IPS-15b (cell line): ENCODE measurements around the gene SPATA33.
A peak's percentile ranks its signal among the peaks of the same experiment; 100 is the strongest.
"Not testable (repeated sequence)": the region's sequence is repeated elsewhere in the genome, so short reads cannot be mapped to it uniquely, and the experiment has no call there.

Experiments used
- H3K27me3 ChIP-seq: one replicate; pipeline ENCODE4 v1.6.1; 2013; ENCODE audit warnings: low read length; ENCODE audit not compliant: control insufficient read depth, insufficient read depth
- H3K36me3 ChIP-seq: one replicate; pipeline ENCODE4 v1.6.1; 2013; ENCODE audit warnings: low read length; ENCODE audit not compliant: control insufficient read depth, insufficient read depth
- H3K4me1 ChIP-seq: one replicate; pipeline ENCODE4 v1.6.1; 2013; ENCODE audit warnings: mild to moderate bottlenecking, low read length; ENCODE audit not compliant: control insufficient read depth, insufficient read depth
- H3K4me3 ChIP-seq: one replicate; pipeline ENCODE4 v1.5.1; 2013; ENCODE audit warnings: low read depth, low read length
- H3K9ac ChIP-seq: one replicate; pipeline ENCODE4 v1.6.1; 2013; ENCODE audit warnings: low read depth, mild to moderate bottlenecking, low read length
- H3K9me3 ChIP-seq: one replicate; pipeline ENCODE4 v1.6.1; 2013; ENCODE audit warnings: mild to moderate bottlenecking, low read length; ENCODE audit not compliant: control insufficient read depth, insufficient read depth

SPATA33 gene

GRCh38 chr16:89698717-89699116, 41.1 kb downstream of the SPATA33 start:
- not testable (repeated sequence) for H3K4me3 ChIP-seq, H3K9ac ChIP-seq, H3K9me3 ChIP-seq, H3K4me1 ChIP-seq, H3K27me3 ChIP-seq
- peaks cover 23% of the 10 kb centered on the region for H3K36me3 ChIP-seq

DNA sequence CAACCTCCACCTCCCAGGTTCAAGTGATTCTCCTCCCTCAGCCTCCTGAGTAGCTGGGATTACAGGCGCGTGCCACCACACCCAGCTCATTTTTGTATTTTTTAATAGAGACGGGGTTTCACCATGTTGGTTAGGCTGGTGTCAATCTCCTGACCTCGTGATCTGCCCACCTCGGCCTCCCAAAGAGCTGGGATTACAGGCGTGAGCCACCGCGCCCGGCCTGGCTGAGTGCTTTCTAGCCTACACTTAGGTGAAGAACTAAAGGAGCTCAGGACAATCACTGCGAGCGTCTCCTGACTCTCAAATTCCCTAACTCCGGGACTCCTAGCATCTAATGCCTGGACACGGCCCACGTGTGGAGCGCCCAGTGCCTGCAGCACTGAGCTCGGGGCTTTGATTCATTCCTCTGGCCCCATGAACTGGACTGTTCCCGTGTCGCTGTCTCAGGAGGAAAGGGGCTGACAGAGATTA, 42.0 kb downstream of the SPATA33 start:
- not testable (repeated sequence) for H3K4me1 ChIP-seq, H3K9ac ChIP-seq, H3K9me3 ChIP-seq, H3K27me3 ChIP-seq
- peaks cover 14% of the 10 kb centered on the region for H3K36me3 ChIP-seq
- H3K4me3 ChIP-seq: peak overlapping the region; percentile 37

- peaks cover 6% of the 10 kb centered on the region for H3K27me3 ChIP-seq
- peak overlapping the region; percentile 75 for H3K4me3 ChIP-seq
- no peak overlapping the region for H3K9ac ChIP-seq
- H3K36me3 ChIP-seq: peaks cover 14% of the 10 kb centered on the region
- H3K9me3 ChIP-seq: no peaks in the 10 kb centered on the region
- H3K4me1 ChIP-seq: no peaks in the 10 kb centered on the region
These were observed 42.5 kb downstream of the SPATA33 start for GRCh38 chr16:89700100-89700648.

- H3K36me3 ChIP-seq: peaks cover 14% of the 10 kb centered on the region
- H3K9ac ChIP-seq: no peak overlapping the region
- no peaks in the 10 kb centered on the region for H3K9me3 ChIP-seq
- no peaks in the 10 kb centered on the region for H3K4me1 ChIP-seq
- peaks cover 6% of the 10 kb centered on the region for H3K27me3 ChIP-seq
- H3K4me3 ChIP-seq: peak overlapping the region; percentile 75
These were observed 43.2 kb downstream of the SPATA33 start for GRCh38 chr16:89700649-89701424.

GRCh38 chr16:89701425-89702406, 44.1 kb downstream of the SPATA33 start, which contains the start of gene SPATA2L:
SPATA2L (minus strand) TSS chr16:89701705; CDS start chr16:89701232, 473 bp downstream.
- peak within 1 kb of the TSS; percentile 75 for H3K4me3 ChIP-seq
- H3K36me3 ChIP-seq: peaks cover 10% of the 10 kb centered on the region
- H3K9me3 ChIP-seq: no peaks in the 10 kb centered on the region
- H3K27me3 ChIP-seq: peaks cover 6% of the 10 kb centered on the region
- H3K4me1 ChIP-seq: no peaks in the 10 kb centered on the region
- peak within 1 kb of the TSS; percentile 37 for H3K9ac ChIP-seq

GRCh38 chr16:89704281-89704680, 46.6 kb downstream of the SPATA33 start:
- no peaks in the 10 kb centered on the region for H3K9me3 ChIP-seq
- peaks cover 6% of the 10 kb centered on the region for H3K27me3 ChIP-seq
- no peak overlapping the region for H3K4me3 ChIP-seq
- H3K36me3 ChIP-seq: peaks cover 7% of the 10 kb centered on the region
- H3K4me1 ChIP-seq: peaks cover under 1% of the 10 kb centered on the region
- H3K9ac ChIP-seq: no peak overlapping the region

- no peak overlapping the region for H3K9ac ChIP-seq
- H3K36me3 ChIP-seq: peaks cover 6% of the 10 kb centered on the region
- peaks cover 6% of the 10 kb centered on the region for H3K27me3 ChIP-seq
- H3K4me1 ChIP-seq: peaks cover 2% of the 10 kb centered on the region
- no peaks in the 10 kb centered on the region for H3K9me3 ChIP-seq
- no peak overlapping the region for H3K4me3 ChIP-seq
These were observed 47.4 kb downstream of the SPATA33 start for GRCh38 chr16:89705006-89705405.

DNA sequence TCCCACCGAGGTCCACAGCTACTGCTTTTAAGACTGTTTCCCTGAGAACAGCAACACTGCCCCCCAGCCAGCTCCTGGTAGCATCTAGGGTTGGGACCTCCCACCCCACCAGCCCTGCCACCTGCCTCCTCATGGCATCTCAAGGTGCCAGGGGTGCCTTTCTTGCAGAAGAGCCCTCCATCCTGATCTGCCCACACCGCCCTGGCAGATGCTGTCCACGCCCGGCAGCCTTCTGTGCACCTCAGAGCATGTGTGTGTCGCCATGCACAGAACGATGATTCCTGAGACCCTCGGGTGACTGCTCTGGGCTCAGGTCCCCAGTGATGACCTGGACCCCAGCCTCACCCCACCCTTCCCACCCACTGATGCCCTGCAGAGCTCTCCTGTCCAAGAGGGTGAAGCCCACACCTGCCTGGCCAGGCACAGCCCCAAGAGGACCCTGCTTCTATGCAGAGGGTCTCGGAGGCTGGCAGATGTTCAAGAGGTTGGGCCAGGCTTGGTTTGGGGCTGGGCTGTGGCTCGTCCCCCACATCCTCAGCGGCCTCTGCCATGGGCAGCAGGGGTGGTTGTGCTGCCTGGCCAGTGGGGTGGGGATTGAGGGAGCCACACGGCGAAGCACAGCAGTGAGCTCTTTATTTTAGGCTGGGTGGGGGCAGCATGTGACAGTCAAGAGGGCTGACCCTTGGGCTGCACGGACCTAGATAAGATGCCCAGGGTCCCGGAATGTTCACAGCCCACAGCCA, 49.1 kb downstream of the SPATA33 start:
- H3K36me3 ChIP-seq: peaks cover 6% of the 10 kb centered on the region
- peaks cover 6% of the 10 kb centered on the region for H3K27me3 ChIP-seq
- peaks cover 2% of the 10 kb centered on the region for H3K4me1 ChIP-seq
- no peak overlapping the region for H3K9ac ChIP-seq
- no peaks in the 10 kb centered on the region for H3K9me3 ChIP-seq
- H3K4me3 ChIP-seq: no peak overlapping the region

DNA sequence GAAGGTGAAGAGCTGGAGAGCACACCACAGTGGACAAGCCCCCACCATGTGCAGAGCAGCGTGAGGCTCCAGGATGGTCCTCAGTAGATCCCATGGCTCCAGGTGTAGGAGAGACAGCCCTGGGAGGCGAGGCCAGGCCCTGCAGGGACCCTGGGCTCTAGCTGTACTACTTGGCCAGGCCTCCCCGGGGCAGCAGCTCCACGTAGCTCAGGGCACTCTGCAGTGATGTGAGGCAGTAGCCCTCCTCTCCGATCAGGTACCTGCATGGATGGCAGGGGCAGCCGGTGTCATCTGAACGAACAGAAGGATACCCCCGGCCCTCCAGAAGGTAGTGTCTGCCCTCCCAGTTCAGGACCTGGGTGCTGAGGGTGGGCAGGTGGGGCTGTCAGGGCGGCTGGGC, 50.1 kb downstream of the SPATA33 start:
- Histone ChIP-seq H3K4me3 (no peak overlapping the region), H3K27me3 (peaks cover 6% of the 10 kb centered on the region), H3K36me3 (peaks cover 6% of the 10 kb centered on the region), H3K4me1 (peaks cover 2% of the 10 kb centered on the region), H3K9ac (no peak overlapping the region), H3K9me3 (no peaks in the 10 kb centered on the region)

GRCh38 chr16:89708481-89708931, 50.9 kb downstream of the SPATA33 start:
- Histone ChIP-seq H3K4me1 (peaks cover 2% of the 10 kb centered on the region), H3K27me3 (no peaks in the 10 kb centered on the region), H3K9me3 (no peaks in the 10 kb centered on the region), H3K9ac (no peak overlapping the region), H3K36me3 (peaks cover 6% of the 10 kb centered on the region), H3K4me3 (no peak overlapping the region)

DNA sequence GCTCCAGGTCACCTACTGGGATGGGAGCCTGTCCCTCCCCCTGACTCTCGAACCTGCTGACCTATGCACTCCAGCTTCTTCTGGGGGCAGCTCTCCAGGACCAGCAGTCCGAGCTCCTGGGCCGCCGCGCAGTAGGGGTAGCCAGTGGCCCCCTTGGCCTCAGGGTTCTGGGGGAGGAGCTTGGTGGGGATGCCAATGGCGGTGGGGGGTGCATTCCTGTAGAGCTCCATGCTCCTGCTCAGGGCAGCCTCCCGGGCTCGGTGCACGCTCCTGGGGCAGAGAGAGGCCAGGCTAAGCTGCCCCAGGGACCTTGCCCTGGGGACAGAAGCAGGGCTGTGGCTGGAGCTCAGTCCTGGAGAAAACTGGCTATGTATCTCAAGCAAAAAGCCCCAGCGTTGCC, 51.5 kb downstream of the SPATA33 start:
- Histone ChIP-seq H3K27me3 (no peaks in the 10 kb centered on the region), H3K4me3 (no peak overlapping the region), H3K36me3 (peaks cover 6% of the 10 kb centered on the region), H3K9me3 (no peaks in the 10 kb centered on the region), H3K9ac (no peak overlapping the region), H3K4me1 (peaks cover 2% of the 10 kb centered on the region)
